Measurements from ENCODE around the gene SV2C.
"Not testable (repeated sequence)": the region's sequence is repeated elsewhere in the genome, so short reads cannot be mapped to it uniquely, and the experiment has no call there.

SV2C gene

GRCh38 chr5:76257897-76258296 lies 174.7 kb downstream of the SV2C start:
- DNase-seq, result no peak

- no peak for DNase-seq
These were observed 181.5 kb downstream of the SV2C start for GRCh38 chr5:76264681-76265080.

GRCh38 chr5:76269259-76269931 lies 186.2 kb downstream of the SV2C start:
- DNase-seq, result no peak

- DNase-seq, result no peak
These were observed 186.9 kb downstream of the SV2C start for GRCh38 chr5:76269932-76270610.

- no peak for DNase-seq
These were observed 188.7 kb downstream of the SV2C start for GRCh38 chr5:76271836-76272235.

GRCh38 chr5:76273206-76273885 lies 190.2 kb downstream of the SV2C start:
- no peak for DNase-seq

- DNase-seq, result no peak
These were observed 191.4 kb downstream of the SV2C start for GRCh38 chr5:76274571-76274970.

GRCh38 chr5:76277736-76278135 lies 194.6 kb downstream of the SV2C start:
- no peak for DNase-seq

- DNase-seq, result no peak
These were observed 195.1 kb downstream of the SV2C start for GRCh38 chr5:76278261-76278789.

GRCh38 chr5:76280494-76280893 lies 197.3 kb downstream of the SV2C start:
- no peak for DNase-seq

- peak; percentile 24 for DNase-seq
These were observed 200.5 kb downstream of the SV2C start for GRCh38 chr5:76283670-76284069.

- DNase-seq, result no peak
These were observed 206.5 kb downstream of the SV2C start for GRCh38 chr5:76289692-76290091.

GRCh38 chr5:76290321-76290757 lies 207.2 kb downstream of the SV2C start:
- DNase-seq, result no peak

- DNase-seq, result no peak
These were observed 208.3 kb downstream of the SV2C start for GRCh38 chr5:76291305-76292077.

GRCh38 chr5:76292620-76293322 lies 209.6 kb downstream of the SV2C start:
- DNase-seq, result no peak

- no peak for DNase-seq
These were observed 211.4 kb downstream of the SV2C start for GRCh38 chr5:76294573-76294972.

- no peak for DNase-seq
These were observed 215.7 kb downstream of the SV2C start for GRCh38 chr5:76298852-76299251.

- DNase-seq, result no peak
These were observed 216.4 kb downstream of the SV2C start for GRCh38 chr5:76299592-76299991.

GRCh38 chr5:76301932-76302331 lies 218.7 kb downstream of the SV2C start:
- not testable (repeated sequence) for DNase-seq

GRCh38 chr5:76302661-76303060 lies 219.5 kb downstream of the SV2C start:
- not testable (repeated sequence) for DNase-seq

GRCh38 chr5:76303921-76304320 lies 220.7 kb downstream of the SV2C start:
- peak; percentile 62 for DNase-seq

- DNase-seq, result no peak
These were observed 222.1 kb downstream of the SV2C start for GRCh38 chr5:76305269-76305668.
